A549 (cell line): Measurements from ENCODE around the gene ACSL3. TPM values are rescaled to one million over a fixed set of nuclear protein-coding genes. Genes with fewer than 3 reads are reported as not detected.
A peak's percentile ranks its signal among the peaks of the same experiment; 100 is the strongest.

Source experiments
- ATAC-seq, 2 experiments: fragments of 200-7000 bp in 1 of 2; fragments of >200 bp in 1 of 2; cut with Nextera tagmentation in 1 of 2; cut with Tn5 transposase in 1 of 2; 3 replicates each; pipeline versions ENCODE4 v1.8.0 to v1.9.1; 2018 to 2020; ENCODE audit warnings: mild to moderate bottlenecking in 1 of 2, moderate library complexity in 1 of 2
- CTCF ChIA-PET: fragments of 300-600 bp; sonication (Branson Sonifier 250); formaldehyde crosslinking; extraction: SDS; loops from one replicate; lab custom pipeline; 2021; ENCODE audit warnings: antibody characterized with exemption, inconsistent platforms; lab: Yijun Ruan, JAX
- POLR2A ChIA-PET: fragments of 350-600 bp; formaldehyde crosslinking; extraction: SDS; loops from one replicate; lab custom pipeline; 2021; ENCODE audit warnings: antibody characterized with exemption, inconsistent platforms; lab: Yijun Ruan, JAX
- DNase-seq, 2 experiments: peaks; one replicate each; pipeline versions ENCODE4 v3.0.0 to v3.0.0-alpha.2; 2011 to 2016; ENCODE audit warnings: low read depth in 1 of 2, low spot score in 1 of 2
- FAIRE-seq: peaks from 2 replicates; lab custom pipeline; 2011; peaks lifted over from hg19 to GRCh38; lab: Jason Lieb, UNC
- H3K27ac ChIP-seq, 2 experiments: fragments of >200 bp; sonication (Bioruptor Twin); formaldehyde crosslinking; 3 replicates each; pipeline ENCODE4 v1.5.1; 2016 to 2017
- H3K4me1 ChIP-seq: fragments of >200 bp; sonication (Bioruptor Twin); formaldehyde crosslinking; 3 replicates; pipeline ENCODE4 v1.6.1; 2016
- H3K4me2 ChIP-seq: fragments of >200 bp; sonication (Bioruptor Twin); formaldehyde crosslinking; 3 replicates; pipeline ENCODE4 v1.6.1; 2016
- H3K4me3 ChIP-seq: fragments of >200 bp; sonication (Bioruptor Twin); formaldehyde crosslinking; 3 replicates; pipeline ENCODE4 v1.5.1; 2016
- H3K9me3 ChIP-seq: fragments of >200 bp; sonication (Bioruptor Twin); formaldehyde crosslinking; 3 replicates; pipeline ENCODE4 v1.6.1; 2016
- ATOH8 ChIP-seq: fragments of 250-450 bp; sonication (Bioruptor Pico); IDR thresholded peaks from 2 replicates; pipeline ENCODE4 v1.5.0; 2020; ENCODE audit warnings: low read depth, mild to moderate bottlenecking, moderate library complexity
- CBX2 ChIP-seq: fragments of 200-600 bp; sonication (generic); IDR thresholded peaks from 2 replicates; pipeline ENCODE4 v1.6.1; 2016; ENCODE audit warnings: low read depth, mild to moderate bottlenecking, borderline replicate concordance
- CHD4 ChIP-seq: fragments of 200-600 bp; sonication (generic); IDR thresholded peaks from 2 replicates; pipeline ENCODE4 v1.6.1; 2016; ENCODE audit warnings: antibody characterized with exemption, mild to moderate bottlenecking, borderline replicate concordance
- E2F6 ChIP-seq: IDR thresholded peaks from 2 replicates; pipeline ENCODE4 v1.6.1; 2012; ENCODE audit warnings: low read depth, borderline replicate concordance
- ELK1 ChIP-seq: fragments of 150-350 bp; IDR thresholded peaks from 2 replicates; pipeline ENCODE4 v1.6.1; 2014; ENCODE audit warnings: low read depth, mild to moderate bottlenecking, low read length
- GATA3 ChIP-seq: IDR thresholded peaks from 2 replicates; pipeline ENCODE4 v1.6.1; 2012; ENCODE audit warnings: borderline replicate concordance
- HOXB13 ChIP-seq: fragments of 250-450 bp; sonication (Bioruptor Pico); IDR thresholded peaks from 2 replicates; pipeline ENCODE4 v1.5.0; 2020; ENCODE audit warnings: low read depth, mild to moderate bottlenecking, moderate library complexity
- MYC ChIP-seq: IDR thresholded peaks from 2 replicates; pipeline ENCODE4 v1.6.1; 2012; ENCODE audit warnings: mild to moderate bottlenecking, inconsistent platforms, low read length, improper control_type of control experiment, borderline replicate concordance
- NPAS2 ChIP-seq: fragments of 250-450 bp; sonication (Bioruptor Pico); IDR thresholded peaks from 2 replicates; pipeline ENCODE4 v1.8.0; 2022; ENCODE audit warnings: mild to moderate bottlenecking, moderate library complexity, borderline replicate concordance
- NR3C1 ChIP-seq: fragments of >200 bp; sonication (Bioruptor Twin); formaldehyde crosslinking; IDR thresholded peaks from 3 replicates; pipeline ENCODE4 v1.6.1; 2017
- RAD21 ChIP-seq, 2 experiments: fragments of >200 bp in 1 of 2; sonication (Bioruptor Twin) in 1 of 2; formaldehyde crosslinking in 1 of 2; IDR thresholded peaks in 1 of 2; conservative IDR thresholded peaks in 1 of 2; 2 replicates in 1 of 2; 3 replicates in 1 of 2; pipeline ENCODE4 v1.6.1; 2012 to 2018; ENCODE audit warnings: inconsistent platforms in 1 of 2
- RNF2 ChIP-seq: fragments of 200-600 bp; sonication (generic); IDR thresholded peaks from 2 replicates; pipeline ENCODE4 v1.6.1; 2016; ENCODE audit warnings: low read depth, mild to moderate bottlenecking, antibody characterized with exemption, moderate library complexity, borderline replicate concordance
- SMC3 ChIP-seq: fragments of >200 bp; sonication (Bioruptor Twin); formaldehyde crosslinking; IDR thresholded peaks from 3 replicates; pipeline ENCODE4 v1.6.1; 2018; ENCODE audit warnings: inconsistent platforms
- USF2 ChIP-seq: fragments of 450-650 bp; IDR thresholded peaks from 2 replicates; pipeline ENCODE4 v1.6.1; 2014; ENCODE audit warnings: antibody characterized with exemption
- ZC3H11A ChIP-seq: fragments of 450-650 bp; IDR thresholded peaks from 2 replicates; pipeline ENCODE4 v1.6.1; 2014; ENCODE audit warnings: antibody characterized with exemption, mild to moderate bottlenecking
- ZFP36 ChIP-seq: fragments of 450-650 bp; IDR thresholded peaks from 2 replicates; pipeline ENCODE4 v1.6.1; 2014; ENCODE audit warnings: borderline replicate concordance; ENCODE audit not compliant: partially characterized antibody
- ZNF302 ChIP-seq: fragments of 250-450 bp; sonication (Bioruptor Pico); IDR thresholded peaks from 2 replicates; pipeline ENCODE4 v1.9.0; 2021; ENCODE audit warnings: inconsistent platforms, mild to moderate bottlenecking, moderate library complexity
- ZSCAN20 ChIP-seq: fragments of 250-450 bp; sonication (Bioruptor Pico); IDR thresholded peaks from 2 replicates; pipeline ENCODE4 v1.8.0; 2022; ENCODE audit warnings: mild to moderate bottlenecking, moderate library complexity
- WGBS: methylation state at CpG from one replicate; pipeline ENCODE4 v1.1.6; 2017; ENCODE audit errors: missing lambda C conversion rate; 5-methylcytosine and 5-hydroxymethylcytosine counted together
- polyA plus RNA-seq, 4 experiments: library from polyadenylated mRNA; depleted of rRNA in 3 of 4; stranded (reverse); fragments of >200 nt; fragmentation: RNase III in 1 of 4; extraction: RNeasy Plus Mini Kit Qiagen cat#74134 plus additional on column Dnase treatment in 1 of 4; gene quantifications; 2 replicates in 3 of 4; 3 replicates in 1 of 4; pipeline ENCODE4 v1.2.3, GENCODE V29; 2011 to 2017
- TF ChIP-seq, protein P1 (sequence below): fragments of >200 bp; sonication (Bioruptor Twin); formaldehyde crosslinking; IDR thresholded peaks from 3 replicates; pipeline ENCODE4 v1.5.1; 2016
- TF ChIP-seq, protein P2 (sequence below): fragments of >200 bp; sonication (Bioruptor Twin); formaldehyde crosslinking; IDR thresholded peaks from 3 replicates; pipeline ENCODE4 v1.6.1; 2016

The ACSL3 gene
- polyA plus RNA-seq, 2 of the 4 experiments (the other 2 are of a cell fraction): 142 to 160 TPM

DNA sequence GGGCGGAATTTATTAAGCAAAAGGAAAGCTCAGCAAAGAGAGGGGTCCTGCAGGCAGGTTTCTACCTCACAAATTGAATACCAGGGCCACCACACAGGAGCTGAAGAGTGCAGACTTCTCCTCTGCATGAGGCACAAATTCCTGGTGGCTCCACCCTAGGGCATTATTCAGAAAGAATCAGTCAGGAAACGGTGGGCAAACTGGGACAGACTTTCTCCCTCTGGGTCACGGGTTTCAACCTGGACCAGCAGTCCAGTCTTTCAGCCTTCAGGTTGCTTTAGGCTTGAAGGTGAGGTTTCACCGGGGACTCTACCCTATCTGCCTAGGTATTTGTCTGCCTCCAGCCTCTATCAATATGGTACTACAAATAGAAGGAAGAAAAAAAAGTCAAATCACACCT, 41.8 kb downstream of the ACSL3 start:
- POLR2A ChIA-PET: no interaction called here
- no peak for FAIRE-seq
- TF ChIP-seq CHD4: no peak
- no peak for TF ChIP-seq SMC3
- TF ChIP-seq ATOH8 (CRISPR knock-in tag): no peak
- TF ChIP-seq CBX2: no peak
- no peak for TF ChIP-seq ZNF302 (CRISPR knock-in tag)
- TF ChIP-seq ZSCAN20 (CRISPR knock-in tag): no peak
- TF ChIP-seq ZFP36: no peak
- TF ChIP-seq, protein P1, sequence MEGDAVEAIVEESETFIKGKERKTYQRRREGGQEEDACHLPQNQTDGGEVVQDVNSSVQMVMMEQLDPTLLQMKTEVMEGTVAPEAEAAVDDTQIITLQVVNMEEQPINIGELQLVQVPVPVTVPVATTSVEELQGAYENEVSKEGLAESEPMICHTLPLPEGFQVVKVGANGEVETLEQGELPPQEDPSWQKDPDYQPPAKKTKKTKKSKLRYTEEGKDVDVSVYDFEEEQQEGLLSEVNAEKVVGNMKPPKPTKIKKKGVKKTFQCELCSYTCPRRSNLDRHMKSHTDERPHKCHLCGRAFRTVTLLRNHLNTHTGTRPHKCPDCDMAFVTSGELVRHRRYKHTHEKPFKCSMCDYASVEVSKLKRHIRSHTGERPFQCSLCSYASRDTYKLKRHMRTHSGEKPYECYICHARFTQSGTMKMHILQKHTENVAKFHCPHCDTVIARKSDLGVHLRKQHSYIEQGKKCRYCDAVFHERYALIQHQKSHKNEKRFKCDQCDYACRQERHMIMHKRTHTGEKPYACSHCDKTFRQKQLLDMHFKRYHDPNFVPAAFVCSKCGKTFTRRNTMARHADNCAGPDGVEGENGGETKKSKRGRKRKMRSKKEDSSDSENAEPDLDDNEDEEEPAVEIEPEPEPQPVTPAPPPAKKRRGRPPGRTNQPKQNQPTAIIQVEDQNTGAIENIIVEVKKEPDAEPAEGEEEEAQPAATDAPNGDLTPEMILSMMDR: no peak
- no peak for TF ChIP-seq GATA3
- no peak for TF ChIP-seq MYC
- no peak for TF ChIP-seq ZC3H11A
- TF ChIP-seq, protein P2, sequence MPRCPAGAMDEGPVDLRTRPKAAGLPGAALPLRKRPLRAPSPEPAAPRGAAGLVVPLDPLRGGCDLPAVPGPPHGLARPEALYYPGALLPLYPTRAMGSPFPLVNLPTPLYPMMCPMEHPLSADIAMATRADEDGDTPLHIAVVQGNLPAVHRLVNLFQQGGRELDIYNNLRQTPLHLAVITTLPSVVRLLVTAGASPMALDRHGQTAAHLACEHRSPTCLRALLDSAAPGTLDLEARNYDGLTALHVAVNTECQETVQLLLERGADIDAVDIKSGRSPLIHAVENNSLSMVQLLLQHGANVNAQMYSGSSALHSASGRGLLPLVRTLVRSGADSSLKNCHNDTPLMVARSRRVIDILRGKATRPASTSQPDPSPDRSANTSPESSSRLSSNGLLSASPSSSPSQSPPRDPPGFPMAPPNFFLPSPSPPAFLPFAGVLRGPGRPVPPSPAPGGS: no peak
- TF ChIP-seq E2F6: no peak
- no peak for TF ChIP-seq NPAS2 (CRISPR knock-in tag)
- no peak for TF ChIP-seq HOXB13 (CRISPR knock-in tag)
- TF ChIP-seq RNF2: no peak
- no peak for TF ChIP-seq USF2
- no peak for TF ChIP-seq NR3C1
- TF ChIP-seq RAD21 (conservative IDR thresholded peaks at IDR 0.05 in 1 of 2, IDR thresholded peaks at IDR 0.05 in 1 of 2): no peak
- no peak for TF ChIP-seq ELK1
- TF ChIP-seq, all 56 proteins: peak for 0
- 66% methylated on average over 4 of the region's 4 CpGs for WGBS
- CTCF ChIA-PET: interaction anchor here (0.8 to 5.9 kb wide), 26 partner anchors 8 to 841 kb away, joined by 3 to 71 read pairs (median 4); no protein-coding TSS in a partner anchor
- Histone ChIP-seq H3K9me3 (no peaks in the 10 kb centered on the region), H3K27ac (peak overlapping the region in 1 of 2 experiments; percentile 61; a peak in 3 of 6 replicates), H3K4me3 (no peak overlapping the region), H3K4me2 (peak overlapping the region; percentile 31; the same call in 1 of the 3 replicates), H3K4me1 (peaks cover 71% of the 10 kb centered on the region)
- ATAC-seq (peak in 1 of 2 experiments; percentile 27; a peak in 3 of 6 replicates), DNase-seq (no peak)
